IMR-90 (cell line): ENCODE results near the gene NDP. TPM values are rescaled to one million over a fixed set of nuclear protein-coding genes. Genes with fewer than 3 reads are reported as not detected.

Source experiments
- ATAC-seq: fragments of 200-7000 bp; cut with Tn5 transposase; 2 replicates; pipeline ENCODE4 v1.9.1; 2020; ENCODE audit warnings: low read depth, mild to moderate bottlenecking, moderate library complexity
- BruUV-seq: library from RNA; stranded (reverse); fragments of 400-500 nt; replicated peaks from 2 replicates; lab custom pipeline; 2021; lab: Mats Ljungman, UMichigan
- CTCF ChIA-PET: fragments of 300-600 bp; formaldehyde crosslinking; extraction: SDS; loops from one replicate; lab custom pipeline; 2021; ENCODE audit warnings: antibody characterized with exemption; lab: Yijun Ruan, JAX
- POLR2A ChIA-PET: fragments of 300-600 bp; sonication (Branson Sonifier 250); formaldehyde crosslinking; loops from one replicate; lab custom pipeline; 2022; ENCODE audit warnings: antibody characterized with exemption; ENCODE audit not compliant: unreplicated experiment; lab: Charles Lee
- DNase-seq: peaks from one replicate; pipeline ENCODE4 v3.0.0; 2013
- H2AFZ ChIP-seq: replicated peaks from 2 replicates; pipeline ENCODE3; 2013; ENCODE audit warnings: low read length, mild to moderate bottlenecking; ENCODE audit not compliant: poor library complexity
- H2AK5ac ChIP-seq: 2 replicates; pipeline ENCODE4 v1.6.1; 2013; ENCODE audit warnings: low read depth, low read length, inconsistent platforms
- H2AK9ac ChIP-seq: replicated peaks from 2 replicates; pipeline ENCODE3; 2013; ENCODE audit warnings: mild to moderate bottlenecking, low read depth, low read length, moderate library complexity; ENCODE audit not compliant: poor library complexity
- H2BK120ac ChIP-seq: 2 replicates; pipeline ENCODE4 v1.6.1; 2013; ENCODE audit warnings: low read depth, low read length, inconsistent platforms
- H2BK15ac ChIP-seq: 3 replicates; pipeline ENCODE4 v1.6.1; 2013; ENCODE audit warnings: low read depth, low read length, inconsistent platforms
- H2BK20ac ChIP-seq: 2 replicates; pipeline ENCODE4 v1.6.1; 2013; ENCODE audit warnings: low read depth, mild to moderate bottlenecking, inconsistent platforms, low read length, moderate library complexity
- H2BK5ac ChIP-seq: 2 replicates; pipeline ENCODE4 v1.6.1; 2013; ENCODE audit warnings: mild to moderate bottlenecking, low read depth, low read length, inconsistent platforms; ENCODE audit not compliant: poor library complexity, severe bottlenecking
- H3K14ac ChIP-seq: replicated peaks from 2 replicates; pipeline ENCODE4 v1.6.1; 2013; ENCODE audit warnings: low read depth, low read length, inconsistent platforms
- H3K18ac ChIP-seq: 2 replicates; pipeline ENCODE4 v1.6.1; 2013; ENCODE audit warnings: low read depth, low read length, control low read depth
- H3K23ac ChIP-seq: 2 replicates; pipeline ENCODE4 v1.6.1; 2013; ENCODE audit warnings: low read depth, low read length, inconsistent platforms
- H3K27ac ChIP-seq: 2 replicates; pipeline ENCODE4 v1.5.1; 2013; ENCODE audit warnings: mild to moderate bottlenecking, control low read depth, low read length; ENCODE audit not compliant: insufficient read depth
- H3K27me3 ChIP-seq: 2 replicates; pipeline ENCODE4 v1.6.1; 2013; ENCODE audit warnings: low read length; ENCODE audit not compliant: control insufficient read depth, insufficient read depth
- H3K36me3 ChIP-seq: 2 replicates; pipeline ENCODE4 v1.6.1; 2013; ENCODE audit warnings: low read length, mixed read lengths; ENCODE audit not compliant: control insufficient read depth, insufficient read depth
- H3K4ac ChIP-seq: 2 replicates; pipeline ENCODE4 v1.6.1; 2013; ENCODE audit warnings: low read depth, low read length, inconsistent platforms
- H3K4me1 ChIP-seq: 2 replicates; pipeline ENCODE4 v1.6.1; 2013; ENCODE audit warnings: low read length, mixed read lengths; ENCODE audit not compliant: control insufficient read depth, insufficient read depth
- H3K4me2 ChIP-seq: 2 replicates; pipeline ENCODE4 v1.6.1; 2013; ENCODE audit warnings: low read depth, mild to moderate bottlenecking, control low read depth, low read length, moderate library complexity
- H3K4me3 ChIP-seq: 2 replicates; pipeline ENCODE4 v1.5.1; 2013; ENCODE audit warnings: low read depth, mild to moderate bottlenecking, control low read depth, low read length, moderate library complexity; ENCODE audit not compliant: insufficient read depth
- H3K56ac ChIP-seq: 2 replicates; pipeline ENCODE4 v1.6.1; 2013; ENCODE audit warnings: low read length, inconsistent platforms; ENCODE audit not compliant: insufficient read depth; ENCODE audit errors: extremely low read depth
- H3K79me1 ChIP-seq, 2 experiments: 2 replicates each; pipeline ENCODE4 v1.6.1; 2013; ENCODE audit warnings: low read length in 2 of 2, inconsistent platforms in 1 of 2, low read depth in 1 of 2
- H3K9ac ChIP-seq: 2 replicates; pipeline ENCODE4 v1.6.1; 2013; ENCODE audit warnings: low read depth, low read length, control low read depth
- H3K9me1 ChIP-seq: 2 replicates; pipeline ENCODE4 v1.6.1; 2013; ENCODE audit warnings: low read length, inconsistent platforms; ENCODE audit not compliant: insufficient read depth
- H3K9me3 ChIP-seq: 2 replicates; pipeline ENCODE4 v1.6.1; 2013; ENCODE audit warnings: low read length; ENCODE audit not compliant: control insufficient read depth, insufficient read depth
- H4K20me1 ChIP-seq: 2 replicates; pipeline ENCODE4 v1.6.1; 2013; ENCODE audit warnings: low read length, inconsistent platforms; ENCODE audit not compliant: insufficient read depth
- H4K5ac ChIP-seq: 2 replicates; pipeline ENCODE4 v1.6.1; 2013; ENCODE audit warnings: mild to moderate bottlenecking, low read depth, low read length, control low read depth
- H4K8ac ChIP-seq, 2 experiments: 2 replicates each; pipeline ENCODE4 v1.6.1; 2013; ENCODE audit warnings: low read depth in 2 of 2, low read length in 2 of 2, control low read depth in 1 of 2, inconsistent platforms in 1 of 2
- H4K91ac ChIP-seq: 2 replicates; pipeline ENCODE4 v1.6.1; 2013; ENCODE audit warnings: low read depth, low read length, inconsistent platforms; ENCODE audit not compliant: insufficient read depth
- BHLHE40 ChIP-seq: fragments of 150-350 bp; IDR thresholded peaks from 2 replicates; pipeline ENCODE4 v1.6.1; 2016; ENCODE audit warnings: mild to moderate bottlenecking, low read depth, low read length
- CEBPB ChIP-seq: IDR thresholded peaks from 2 replicates; pipeline ENCODE4 v1.6.1; 2012; ENCODE audit warnings: low read depth, low read length, improper control_type of control experiment
- CHD1 ChIP-seq: IDR thresholded peaks from 2 replicates; pipeline ENCODE4 v1.6.1; 2012; ENCODE audit warnings: low read depth, low read length, improper control_type of control experiment
- CTCF ChIP-seq: conservative IDR thresholded peaks from 2 replicates; pipeline ENCODE4 v1.5.1; 2012; ENCODE audit warnings: mild to moderate bottlenecking, low read depth, low read length, improper control_type of control experiment
- ELK1 ChIP-seq: fragments of 150-350 bp; IDR thresholded peaks from 2 replicates; pipeline ENCODE4 v1.6.1; 2016; ENCODE audit warnings: low read depth, mild to moderate bottlenecking, low read length, moderate library complexity, borderline replicate concordance
- FOS ChIP-seq: fragments of 150-350 bp; IDR thresholded peaks from 2 replicates; pipeline ENCODE4 v1.6.1; 2016; ENCODE audit warnings: low read depth, low read length
- MAFK ChIP-seq: IDR thresholded peaks from 2 replicates; pipeline ENCODE4 v1.6.1; 2012; ENCODE audit warnings: low read depth, low read length, improper control_type of control experiment
- MAZ ChIP-seq: IDR thresholded peaks from 2 replicates; pipeline ENCODE4 v1.6.1; 2012; ENCODE audit warnings: low read depth, mild to moderate bottlenecking, low read length, improper control_type of control experiment, moderate library complexity, borderline replicate concordance
- MXI1 ChIP-seq: IDR thresholded peaks from 2 replicates; pipeline ENCODE4 v1.6.1; 2012; ENCODE audit warnings: low read depth, mild to moderate bottlenecking, low read length, moderate library complexity, borderline replicate concordance
- NFE2L2 ChIP-seq: fragments of 150-350 bp; IDR thresholded peaks from 2 replicates; pipeline ENCODE4 v1.6.1; 2016; ENCODE audit warnings: low read depth, mild to moderate bottlenecking, low read length
- POLR2A ChIP-seq: IDR thresholded peaks from 2 replicates; pipeline ENCODE4 v1.6.1; 2012; ENCODE audit warnings: mild to moderate bottlenecking, low read depth, low read length
- RAD21 ChIP-seq: IDR thresholded peaks from 2 replicates; pipeline ENCODE4 v1.6.1; 2012; ENCODE audit warnings: low read length, improper control_type of control experiment
- RCOR1 ChIP-seq: IDR thresholded peaks from 2 replicates; pipeline ENCODE4 v1.6.1; 2012; ENCODE audit warnings: mild to moderate bottlenecking, low read length, improper control_type of control experiment; ENCODE audit not compliant: insufficient replicate concordance
- RFX5 ChIP-seq: IDR thresholded peaks from 2 replicates; pipeline ENCODE4 v1.8.0; 2012; ENCODE audit warnings: low read depth, mild to moderate bottlenecking, low read length, moderate library complexity
- SMC3 ChIP-seq: fragments of 150-350 bp; IDR thresholded peaks from 2 replicates; pipeline ENCODE4 v1.6.1; 2016; ENCODE audit warnings: low read depth, mild to moderate bottlenecking, antibody characterized with exemption, low read length, moderate library complexity
- USF2 ChIP-seq: fragments of 150-350 bp; IDR thresholded peaks from 2 replicates; pipeline ENCODE4 v1.6.1; 2017; ENCODE audit warnings: mild to moderate bottlenecking, antibody characterized with exemption, low read length, low read depth
- WGBS, 2 experiments: methylation state at CpG; one replicate each; pipeline versions ENCODE4 v1.1.5 to v1.1.7; 2013; ENCODE audit warnings: missing lambda C conversion rate in 2 of 2; ENCODE audit not compliant: insufficient read length in 1 of 2; ENCODE audit errors: extremely low coverage in 2 of 2; 5-methylcytosine and 5-hydroxymethylcytosine counted together
- dilution Hi-C: fragments of 300-500 bp; cut with HindIII; formaldehyde crosslinking; loops from one replicate; pipeline ENCODE4 v1.14.3; 2018; ENCODE audit warnings: low sequenced_read_pairs; ENCODE audit not compliant: unreplicated experiment
- in situ Hi-C: fragments of 300-500 bp; cut with MboI; formaldehyde crosslinking; loops from 3 replicates; pipeline ENCODE4 v1.14.3; 2019; ENCODE audit warnings: low sequenced_read_pairs, inconsistent platforms, mixed read lengths
- intact Hi-C: fragments of 100-400 bp; cut with micrococcal nuclease; formaldehyde crosslinking; loops from 2 replicates; pipeline ENCODE4 v1.10.0; 2022
- polyA plus RNA-seq, 3 experiments: library from polyadenylated mRNA; depleted of rRNA; stranded (reverse); fragments of >200 nt; gene quantifications; 2 replicates each; pipeline ENCODE4 v1.2.3, GENCODE V29; 2012; ENCODE audit warnings: low replicate concordance in 1 of 3
- total RNA-seq: library from RNA; depleted of rRNA; stranded (reverse); fragments of >200 nt; gene quantifications from 2 replicates; pipeline ENCODE4 v1.2.3, GENCODE V29; 2012

The NDP gene
- total and polyA plus RNA-seq, 2 of the 4 experiments (the other 2 are of a cell fraction): 0.36 to 0.39 TPM

GRCh38 chrX:43978226-43978625 is 5.0 kb upstream of the NDP start:
- Histone ChIP-seq H3K56ac (no peak overlapping the region), H3K27me3 (peaks cover 5% of the 10 kb centered on the region; the same call in 1 of the 2 replicates), H2AFZ (no peak overlapping the region), H3K4me1 (no peaks in the 10 kb centered on the region), H2BK120ac (no peak overlapping the region), H3K36me3 (no peaks in the 10 kb centered on the region), H4K5ac (no peak overlapping the region), H2AK5ac (no peak overlapping the region), H3K14ac (no peak overlapping the region), H2BK5ac (no peak overlapping the region), H3K23ac (no peak overlapping the region), H4K91ac (no peak overlapping the region), H3K9me1 (no peaks in the 10 kb centered on the region), H3K18ac (no peak overlapping the region), H3K4ac (no peak overlapping the region), H2AK9ac (no peak overlapping the region), H3K79me1 (no peaks in the 10 kb centered on the region), H3K27ac (no peak overlapping the region), H4K8ac (no peak overlapping the region), H3K4me3 (no peak overlapping the region), H3K9me3 (no peaks in the 10 kb centered on the region), H3K9ac (no peak overlapping the region), H4K20me1 (no peaks in the 10 kb centered on the region), H2BK20ac (no peak overlapping the region), H2BK15ac (no peak overlapping the region), H3K4me2 (no peak overlapping the region)
- no TSS peak for BruUV-seq
- in situ Hi-C loops: no loop called here
- ChIA-PET POLR2A (no interaction called here), CTCF (interaction anchor here (1.0 to 1.3 kb wide), 2 partner anchors 17 to 20 kb away, joined by 3 read pairs; no protein-coding TSS in a partner anchor)
- no peak for TF ChIP-seq CTCF
- TF ChIP-seq CHD1: no peak
- TF ChIP-seq MAFK: no peak
- no peak for TF ChIP-seq BHLHE40
- TF ChIP-seq MXI1: no peak
- no peak for TF ChIP-seq SMC3
- no peak for TF ChIP-seq RFX5
- TF ChIP-seq POLR2A: no peak
- no peak for TF ChIP-seq CEBPB
- no peak for TF ChIP-seq FOS
- no peak for TF ChIP-seq USF2
- TF ChIP-seq MAZ: no peak
- no peak for TF ChIP-seq RCOR1
- no peak for TF ChIP-seq RAD21
- TF ChIP-seq ELK1: no peak
- TF ChIP-seq NFE2L2: no peak
- ATAC-seq (no peak), DNase-seq (no peak)
- intact Hi-C loops: no loop called here
- 100% methylated on average over 1 of the region's 3 CpGs; no CpG with 5 or more reads in 1 of the 2 experiments for WGBS, 2 experiments
- dilution Hi-C loops: no loop called here
